ENCODE results near the gene BAZ2B.

BAZ2B gene

GRCh38 chr2:159497847-159498246 is 118.5 kb downstream of the BAZ2B start:
- in situ Hi-C loops (cut with MboI; ENCODE audit: low pct_unique_long_range_greater_than_20kb, low sequenced_read_pairs, unreplicated experiment) = no loop called here

DNA sequence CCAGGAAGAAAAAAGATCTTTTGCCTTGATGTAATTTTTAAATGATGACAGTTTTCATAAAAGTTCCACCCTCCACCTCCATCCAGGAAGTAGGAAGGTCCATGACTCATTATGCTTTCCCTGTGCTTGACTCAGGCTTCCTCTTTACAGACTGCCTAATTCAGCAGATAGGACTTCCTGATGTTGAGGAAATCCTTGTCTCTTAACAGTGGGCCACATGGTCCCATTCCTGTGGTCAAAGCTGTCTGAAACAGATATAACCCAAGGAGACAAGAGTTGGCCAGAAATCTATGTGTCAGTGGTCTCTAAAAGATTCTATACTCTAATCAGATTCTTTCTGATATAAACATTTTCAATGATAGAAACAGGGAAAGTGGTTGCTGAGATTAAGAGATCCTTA is 119.1 kb downstream of the BAZ2B start:
- in situ Hi-C loops (cut with MboI; ENCODE audit: low pct_unique_long_range_greater_than_20kb, low sequenced_read_pairs, unreplicated experiment) = no loop called here
- TF ChIP-seq CTCF (IDR thresholded peaks at IDR 0.05; ENCODE audit: extremely low read depth, insufficient read depth, missing control alignments) = no peak
- no peak for DNase-seq (ENCODE audit: low spot score)

More at GRCh38 chr2:159497847-159498246, 118.5 kb downstream of the BAZ2B start:
- TF ChIP-seq CTCF (IDR thresholded peaks at IDR 0.05; ENCODE audit: extremely low read depth, insufficient read depth, missing control alignments) = no peak
- no peak for DNase-seq (ENCODE audit: low spot score)

DNA sequence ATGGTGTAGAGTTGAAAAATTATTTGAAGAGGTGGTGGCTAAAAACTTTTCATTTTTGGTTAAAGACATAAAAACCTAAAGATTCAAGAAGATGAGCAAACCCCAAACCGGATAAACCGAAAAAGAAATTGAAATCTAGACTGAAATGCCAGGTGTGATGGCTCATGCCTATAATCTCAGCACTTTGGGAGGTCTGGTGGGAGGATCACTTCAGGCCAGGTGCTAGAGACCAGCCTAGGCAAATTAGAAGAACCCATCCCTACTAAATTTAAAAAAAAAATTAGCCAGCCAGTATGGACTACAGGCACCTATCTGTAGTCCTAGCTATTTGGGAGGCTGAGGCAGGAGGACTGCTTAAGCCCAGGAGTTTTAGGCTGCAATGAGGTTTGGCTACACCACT is 126.9 kb downstream of the BAZ2B start:
- DNase-seq (ENCODE audit: low spot score) = no peak
- in situ Hi-C loops (cut with MboI; ENCODE audit: low pct_unique_long_range_greater_than_20kb, low sequenced_read_pairs, unreplicated experiment) = no loop called here
- no peak for TF ChIP-seq CTCF (IDR thresholded peaks at IDR 0.05; ENCODE audit: extremely low read depth, insufficient read depth, missing control alignments)

- in situ Hi-C loops (cut with MboI; ENCODE audit: low pct_unique_long_range_greater_than_20kb, low sequenced_read_pairs, unreplicated experiment) = no loop called here
- no peak for TF ChIP-seq CTCF (IDR thresholded peaks at IDR 0.05; ENCODE audit: extremely low read depth, insufficient read depth, missing control alignments)
- DNase-seq (ENCODE audit: low spot score) = no peak
Observed at GRCh38 chr2:159484532-159484931, 131.8 kb downstream of the BAZ2B start.

GRCh38 chr2:159476329-159476728 is 140.0 kb downstream of the BAZ2B start:
- TF ChIP-seq CTCF (IDR thresholded peaks at IDR 0.05; ENCODE audit: extremely low read depth, insufficient read depth, missing control alignments) = no peak
- in situ Hi-C loops (cut with MboI; ENCODE audit: low pct_unique_long_range_greater_than_20kb, low sequenced_read_pairs, unreplicated experiment) = no loop called here
- DNase-seq (ENCODE audit: low spot score) = no peak

GRCh38 chr2:159475793-159476192 is 140.6 kb downstream of the BAZ2B start:
- in situ Hi-C loops (cut with MboI; ENCODE audit: low pct_unique_long_range_greater_than_20kb, low sequenced_read_pairs, unreplicated experiment) = no loop called here
- no peak for DNase-seq (ENCODE audit: low spot score)
- no peak for TF ChIP-seq CTCF (IDR thresholded peaks at IDR 0.05; ENCODE audit: extremely low read depth, insufficient read depth, missing control alignments)

DNA sequence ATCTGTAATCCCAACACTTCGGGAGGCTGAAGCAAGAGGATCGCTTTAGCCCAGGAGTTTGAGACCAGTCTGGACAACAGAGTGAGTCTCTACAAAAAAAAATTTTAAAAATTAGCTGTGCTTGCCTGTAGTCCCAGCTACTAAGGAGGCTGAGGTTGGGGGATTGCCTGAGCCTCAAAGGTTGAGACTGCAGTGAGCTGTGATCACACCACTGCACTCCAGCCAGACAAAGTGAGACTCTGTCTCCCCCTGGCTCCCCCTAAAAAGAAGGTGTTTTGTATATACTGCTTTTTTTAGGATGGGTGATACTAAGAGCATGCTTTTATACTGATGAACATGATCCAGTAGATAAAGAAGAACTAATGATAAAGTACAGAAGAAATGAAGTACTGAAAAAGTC is 145.0 kb downstream of the BAZ2B start:
- no peak for TF ChIP-seq CTCF (IDR thresholded peaks at IDR 0.05; ENCODE audit: extremely low read depth, insufficient read depth, missing control alignments)
- DNase-seq (ENCODE audit: low spot score) = no peak
- in situ Hi-C loops (cut with MboI; ENCODE audit: low pct_unique_long_range_greater_than_20kb, low sequenced_read_pairs, unreplicated experiment) = no loop called here
